NCI-H526 treated with DMSO at 0.1 percent for 48 hours (cell line): ENCODE results near the gene MRPS7.
A peak's percentile ranks its signal among the peaks of the same experiment; 100 is the strongest.

Experiments
- DNase-seq: peaks from one replicate; lab custom pipeline; 2025; lab: John Stamatoyannopoulos, UW

MRPS7 gene

DNA sequence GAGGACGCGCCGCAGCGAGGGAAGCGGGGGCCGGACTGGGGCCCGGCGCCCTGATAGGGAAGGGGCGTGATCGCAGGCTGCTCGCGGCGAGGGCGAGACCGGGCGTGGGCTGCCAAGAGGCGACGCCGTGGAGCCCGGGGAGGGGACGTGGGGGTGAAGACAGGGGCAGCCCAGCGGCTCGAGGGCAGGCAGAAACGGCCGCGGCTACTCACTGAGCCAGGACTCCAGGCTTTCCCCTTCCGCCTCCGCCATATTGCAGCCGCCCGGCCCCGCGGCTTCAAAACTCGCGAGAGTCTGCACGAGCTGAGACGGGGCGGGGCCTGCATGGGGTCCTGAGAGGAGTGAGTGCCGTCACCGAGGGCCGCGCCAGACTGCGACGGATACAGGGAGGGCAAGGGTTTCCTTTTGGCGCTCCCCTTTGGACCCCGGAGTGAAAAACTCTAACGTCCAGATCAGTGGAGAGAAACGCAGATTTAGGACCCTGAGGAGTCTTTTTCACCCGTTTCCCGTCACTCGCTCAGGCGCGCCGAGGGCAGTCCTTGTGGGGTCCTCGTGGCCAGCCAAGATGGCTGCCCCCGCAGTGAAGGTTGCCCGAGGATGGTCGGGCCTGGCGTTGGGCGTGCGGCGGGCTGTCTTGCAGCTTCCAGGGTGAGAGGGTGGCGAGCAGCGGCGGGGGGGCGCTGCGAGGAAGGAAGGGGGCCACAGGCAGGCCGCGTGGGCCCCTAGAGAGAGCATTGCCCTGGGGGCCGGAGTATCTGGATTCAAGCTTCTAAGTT is at the start of gene MRPS7, which contains the start of gene GGA3:
TSS of gene MRPS7 (plus strand) at position 544 of the 776 bp plus-strand sequence. CDS start at position 566, 22 bp downstream.
TSS of gene GGA3 (minus strand) at position 271 of the 776 bp plus-strand sequence. CDS start at position 252, 19 bp downstream.
- peak; percentile 87 for DNase-seq

DNA sequence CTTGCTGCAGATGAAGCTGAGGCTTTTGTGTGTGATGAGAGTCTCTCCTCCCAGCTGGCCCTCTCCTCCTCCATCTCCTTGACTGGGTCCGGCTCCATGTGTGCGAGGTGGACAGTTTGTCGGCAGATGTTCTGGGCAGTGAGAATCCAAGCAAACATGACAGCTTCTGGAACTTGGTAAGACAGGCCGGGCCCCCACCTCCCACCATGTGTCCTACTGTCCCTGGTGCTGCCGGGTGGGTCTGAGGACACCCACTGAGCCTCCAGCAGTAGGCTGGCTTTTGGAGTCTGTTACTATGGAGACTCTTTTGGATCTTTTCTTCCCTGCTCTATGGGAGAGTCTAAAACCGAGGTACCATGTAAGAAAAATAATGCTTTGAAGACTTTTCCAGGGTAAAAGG is 43.5 kb upstream of the MRPS7 start:
- no peak for DNase-seq

DNA sequence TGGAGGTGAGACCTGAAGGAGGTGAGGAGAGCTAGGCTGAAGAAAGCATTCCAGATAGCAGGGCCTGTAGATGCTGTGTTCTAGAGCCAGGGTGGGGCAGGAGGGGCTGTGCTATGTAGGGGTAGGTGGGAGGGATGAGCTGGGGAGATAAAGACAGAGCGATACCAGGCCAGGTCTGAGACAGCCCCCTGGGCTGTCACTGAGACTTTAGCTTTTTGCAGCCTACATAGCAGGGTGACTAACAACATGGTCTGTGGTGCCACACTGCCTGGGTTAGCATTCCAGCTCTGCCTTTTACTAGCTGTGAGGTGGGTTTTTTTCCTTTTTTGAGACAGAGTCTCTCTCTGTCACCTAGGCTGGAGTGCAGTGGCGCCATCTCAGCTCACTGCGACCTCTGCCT is 41.9 kb upstream of the MRPS7 start:
- no peak for DNase-seq

DNA sequence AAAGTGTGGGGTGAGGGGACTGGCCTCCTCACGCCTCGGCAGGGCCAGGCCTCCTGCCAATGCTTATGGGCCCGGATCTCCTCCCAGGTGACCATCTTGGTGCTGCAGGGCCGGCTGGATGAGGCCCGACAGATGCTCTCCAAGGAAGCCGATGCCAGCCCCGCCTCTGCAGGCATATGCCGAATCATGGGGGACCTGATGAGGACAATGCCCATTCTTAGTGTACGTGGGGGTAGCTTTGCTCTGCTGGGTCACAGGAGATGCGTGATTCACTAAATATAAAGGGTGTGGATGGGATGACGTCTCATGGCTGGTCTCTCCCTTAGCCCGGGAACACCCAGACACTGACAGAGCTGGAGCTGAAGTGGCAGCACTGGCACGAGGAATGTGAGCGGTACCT is 36.7 kb upstream of the MRPS7 start:
- DNase-seq, result no peak

DNA sequence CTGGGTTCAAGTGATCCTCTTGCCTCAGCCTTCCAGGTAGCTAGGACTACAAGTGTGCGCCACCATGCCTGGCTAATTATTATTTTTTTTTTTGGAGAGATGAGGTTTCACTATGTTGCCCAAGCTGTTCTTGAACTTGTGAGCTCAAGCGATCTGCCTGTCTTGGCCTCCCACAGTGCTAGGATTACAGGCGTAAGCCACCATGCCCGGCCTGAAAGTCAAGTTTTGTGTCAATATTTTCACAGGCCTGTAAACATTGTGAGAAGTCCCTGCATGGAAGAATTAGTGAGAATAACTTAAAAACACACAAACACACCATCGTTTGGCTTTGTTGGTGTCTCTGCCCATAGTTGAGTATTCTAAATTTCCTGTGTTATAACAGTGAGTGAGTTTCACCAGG is 34.0 kb upstream of the MRPS7 start:
- no peak for DNase-seq

DNA sequence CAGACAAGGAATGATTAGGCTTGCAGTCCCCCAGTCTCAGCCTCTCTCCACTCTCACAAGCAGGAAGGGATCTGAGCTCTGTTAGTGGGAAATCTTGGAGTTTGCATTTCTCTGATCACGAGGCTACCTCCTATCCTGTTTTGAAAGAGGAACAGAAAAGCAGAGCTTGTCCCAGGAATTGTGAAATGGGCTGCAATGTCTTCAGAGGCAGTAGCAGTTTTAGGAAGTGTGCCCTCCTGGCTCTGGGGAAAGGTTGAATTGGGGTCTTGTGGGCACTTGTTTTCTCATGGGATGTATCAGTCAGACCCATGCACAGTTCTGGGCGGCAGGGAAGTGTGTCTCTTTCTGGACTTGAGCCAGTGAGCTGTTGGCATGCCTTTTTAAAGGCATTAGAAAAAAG is 33.4 kb upstream of the MRPS7 start:
- DNase-seq, result no peak

DNA sequence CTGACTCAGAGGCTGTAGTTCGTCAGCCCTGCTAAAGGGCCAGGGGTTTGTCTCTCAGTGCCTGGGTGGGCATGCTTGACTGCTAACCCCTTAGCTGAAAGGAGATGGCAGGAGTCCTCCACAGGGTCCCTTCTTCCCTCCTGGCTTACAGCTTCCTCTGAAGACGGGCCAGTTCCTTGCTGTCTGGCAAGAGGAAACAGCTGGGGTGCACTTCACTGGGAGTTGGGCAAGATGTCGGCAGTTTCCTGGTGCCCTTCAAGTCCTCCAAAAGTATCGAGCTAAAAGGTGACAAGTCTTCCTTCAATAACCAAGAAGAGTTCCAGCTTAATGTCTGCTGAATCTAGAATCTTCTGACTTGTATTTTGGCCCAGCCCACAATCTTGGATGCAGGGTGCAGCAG is 32.8 kb upstream of the MRPS7 start:
- no peak for DNase-seq

DNA sequence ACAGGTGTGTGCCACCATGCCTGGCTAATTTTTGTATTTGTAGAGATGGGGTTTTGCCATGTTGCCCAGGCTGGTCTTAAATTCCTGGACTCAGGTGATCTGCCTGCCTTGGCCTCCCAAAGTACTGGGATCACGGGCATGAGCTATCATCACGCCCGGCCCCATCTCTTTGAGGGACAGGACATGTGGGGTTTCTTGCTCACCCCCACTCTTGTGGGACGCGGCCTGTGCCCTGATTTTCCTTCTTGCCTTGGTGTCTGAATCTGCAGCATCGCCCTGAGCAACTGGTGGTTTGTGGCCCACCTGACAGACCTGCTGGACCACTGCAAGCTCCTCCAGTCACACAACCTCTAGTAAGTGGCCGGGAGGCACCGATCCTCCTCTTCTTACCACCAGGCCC is 30.6 kb upstream of the MRPS7 start:
- DNase-seq, result no peak

DNA sequence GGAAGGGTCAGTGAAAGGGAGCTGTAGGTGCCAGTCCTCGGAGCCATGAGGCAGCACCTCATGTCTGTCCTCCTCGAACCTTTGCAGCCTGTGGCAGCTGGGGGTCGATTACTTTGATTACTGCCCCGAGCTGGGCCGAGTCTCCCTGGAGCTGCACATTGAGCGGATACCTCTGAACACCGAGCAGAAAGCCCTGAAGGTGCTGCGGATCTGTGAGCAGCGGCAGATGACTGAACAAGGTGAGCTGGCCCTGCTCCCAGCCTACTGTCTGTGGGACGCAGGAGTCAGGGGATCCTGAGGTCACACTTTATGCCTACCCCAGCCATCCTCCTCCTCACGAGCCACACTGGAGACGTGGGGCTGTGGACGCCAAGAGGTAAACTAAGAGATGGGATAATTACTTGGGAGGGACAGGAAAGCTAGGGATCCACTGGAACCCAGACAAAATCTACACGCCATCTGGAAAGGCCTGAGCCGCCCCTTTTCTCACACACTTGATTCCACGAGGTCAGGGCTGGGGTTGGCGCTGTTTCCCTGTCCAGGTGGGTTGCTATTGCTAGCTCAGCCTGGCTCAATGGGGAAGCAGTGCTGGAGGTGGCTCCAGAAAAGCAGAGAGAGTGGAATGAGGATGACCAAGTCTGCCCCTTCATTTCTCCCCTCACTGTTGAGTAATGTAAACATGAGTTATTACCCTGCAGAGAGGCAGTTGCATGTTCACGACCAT is 29.8 kb upstream of the MRPS7 start:
- DNase-seq, result no peak

DNA sequence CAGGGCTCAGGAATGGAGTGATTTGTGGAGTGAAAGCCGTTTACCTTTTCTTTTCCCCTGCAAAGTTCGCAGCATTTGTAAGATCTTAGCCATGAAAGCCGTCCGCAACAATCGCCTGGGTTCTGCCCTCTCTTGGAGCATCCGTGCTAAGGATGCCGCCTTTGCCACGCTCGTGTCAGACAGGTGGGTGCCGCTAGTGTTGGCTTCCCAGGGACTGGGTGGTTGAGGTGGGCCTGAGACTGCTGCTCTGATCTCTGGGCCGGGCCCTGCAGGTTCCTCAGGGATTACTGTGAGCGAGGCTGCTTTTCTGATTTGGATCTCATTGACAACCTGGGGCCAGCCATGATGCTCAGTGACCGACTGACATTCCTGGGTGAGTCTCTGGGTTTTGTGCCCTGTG is 28.9 kb upstream of the MRPS7 start:
- DNase-seq, result no peak

DNA sequence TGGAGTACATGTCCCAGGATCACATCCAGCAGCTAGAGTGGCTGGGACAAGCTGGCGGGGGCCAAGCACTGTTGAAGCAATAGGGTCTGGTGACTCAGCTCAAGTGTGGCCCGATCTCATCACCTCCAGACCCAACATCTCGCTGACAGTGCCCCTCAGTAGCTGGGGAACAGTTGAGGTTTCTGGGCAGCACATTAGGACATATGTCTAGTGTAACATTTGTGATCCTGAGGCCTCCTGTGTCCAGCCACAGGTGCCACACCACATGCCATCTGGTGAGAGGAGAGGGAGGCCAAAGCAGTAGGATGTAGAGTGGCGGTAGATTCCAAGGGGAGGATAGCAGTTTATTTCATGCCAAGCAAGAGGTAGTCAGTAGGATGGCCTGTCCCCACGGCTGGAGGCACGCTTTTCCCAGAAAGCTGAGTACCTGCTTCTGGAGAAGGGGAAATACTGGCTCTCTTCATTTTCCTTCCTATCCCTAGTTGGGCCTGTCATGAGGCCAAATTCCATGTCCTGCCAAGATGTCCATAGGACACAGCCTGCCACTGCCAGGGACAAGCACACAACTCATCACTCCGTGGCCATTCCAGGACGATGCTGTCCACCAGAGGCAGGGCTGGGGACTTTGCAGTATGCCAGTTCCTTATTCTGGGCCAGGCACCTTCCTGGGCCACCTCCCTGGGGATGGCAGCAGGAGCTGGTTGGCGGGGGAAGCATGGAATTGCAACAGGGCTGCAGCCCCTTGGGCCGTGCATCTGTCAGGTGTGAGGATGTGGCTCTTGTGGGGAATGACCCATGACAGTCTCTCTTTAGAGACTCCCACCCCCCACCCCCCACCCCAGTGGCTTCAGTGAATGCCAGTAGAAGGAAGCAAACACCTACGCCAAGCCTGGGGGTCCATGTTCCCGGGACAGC is 24.3 kb upstream of the MRPS7 start:
- DNase-seq, result no peak

DNA sequence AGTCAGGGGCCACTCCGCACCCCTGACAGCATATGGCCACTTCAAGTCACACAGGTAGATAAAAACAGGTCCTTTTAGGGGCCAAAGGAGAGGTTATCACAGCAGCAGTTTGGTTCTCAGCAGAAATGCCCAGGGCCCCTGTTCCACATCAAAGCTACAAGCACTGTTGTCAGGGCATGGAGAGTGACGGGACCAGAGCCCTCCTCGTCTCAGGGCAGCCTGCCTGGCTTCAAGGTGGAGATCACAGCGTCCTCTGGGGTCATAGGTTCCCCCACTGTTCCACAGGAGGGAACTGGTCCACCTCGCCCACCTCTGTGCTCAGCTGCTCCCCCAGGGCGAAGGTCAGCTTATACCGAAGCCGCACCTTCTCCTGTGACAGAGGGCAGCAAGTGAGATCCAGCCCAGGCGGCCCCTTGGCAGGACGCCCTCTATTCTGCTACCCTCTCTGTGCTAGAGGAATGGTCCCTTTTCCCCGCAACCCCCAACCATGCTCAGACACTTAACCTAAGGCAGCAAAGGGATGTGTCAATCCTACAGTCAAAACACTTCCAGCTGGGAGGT is 23.6 kb upstream of the MRPS7 start:
- no peak for DNase-seq

DNA sequence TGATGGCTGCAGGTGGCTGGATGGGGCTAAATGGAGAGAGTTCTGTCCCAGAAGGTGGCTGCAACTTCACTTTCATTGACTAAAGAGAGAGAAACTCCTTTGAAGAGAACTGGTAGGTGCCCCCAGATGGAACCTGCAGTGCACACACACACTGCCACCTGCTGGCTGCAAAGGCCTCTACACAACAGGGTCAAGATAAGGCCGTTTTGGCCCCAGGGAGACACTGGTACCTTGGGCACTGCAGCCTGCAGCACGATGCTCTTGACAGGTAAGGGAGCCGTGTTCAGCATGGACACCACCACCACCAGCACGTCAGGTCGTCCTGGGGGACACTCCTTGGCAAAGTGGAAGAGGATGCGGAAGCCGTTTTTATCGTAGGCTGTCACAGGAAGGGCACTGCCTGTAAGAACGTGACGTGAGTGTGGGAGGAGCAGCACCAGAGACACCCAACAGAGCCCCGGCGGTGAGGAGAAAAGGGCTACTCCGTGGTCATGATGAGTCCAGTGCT is 22.9 kb upstream of the MRPS7 start:
- DNase-seq, result peak; percentile 53

DNA sequence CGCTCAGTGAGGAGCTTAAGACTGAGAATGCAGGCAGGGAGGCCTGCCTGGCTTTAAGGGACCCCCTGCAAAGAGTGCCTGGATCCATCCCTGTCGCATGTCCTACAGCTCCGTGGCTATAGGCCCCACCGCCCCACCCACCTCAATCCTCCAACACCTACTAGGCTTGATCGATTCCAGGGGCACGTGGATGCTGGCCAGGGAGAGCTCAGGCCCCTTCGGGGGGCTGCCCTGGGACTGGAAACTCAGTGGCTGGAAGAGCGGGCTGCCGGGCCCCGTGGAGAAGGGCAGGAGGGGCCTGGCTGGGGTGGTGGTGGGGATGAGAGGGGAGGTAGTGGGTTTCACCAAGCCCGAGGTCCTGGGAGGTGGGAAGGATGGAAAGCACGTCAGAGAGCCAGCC is 22.5 kb upstream of the MRPS7 start:
- no peak for DNase-seq

DNA sequence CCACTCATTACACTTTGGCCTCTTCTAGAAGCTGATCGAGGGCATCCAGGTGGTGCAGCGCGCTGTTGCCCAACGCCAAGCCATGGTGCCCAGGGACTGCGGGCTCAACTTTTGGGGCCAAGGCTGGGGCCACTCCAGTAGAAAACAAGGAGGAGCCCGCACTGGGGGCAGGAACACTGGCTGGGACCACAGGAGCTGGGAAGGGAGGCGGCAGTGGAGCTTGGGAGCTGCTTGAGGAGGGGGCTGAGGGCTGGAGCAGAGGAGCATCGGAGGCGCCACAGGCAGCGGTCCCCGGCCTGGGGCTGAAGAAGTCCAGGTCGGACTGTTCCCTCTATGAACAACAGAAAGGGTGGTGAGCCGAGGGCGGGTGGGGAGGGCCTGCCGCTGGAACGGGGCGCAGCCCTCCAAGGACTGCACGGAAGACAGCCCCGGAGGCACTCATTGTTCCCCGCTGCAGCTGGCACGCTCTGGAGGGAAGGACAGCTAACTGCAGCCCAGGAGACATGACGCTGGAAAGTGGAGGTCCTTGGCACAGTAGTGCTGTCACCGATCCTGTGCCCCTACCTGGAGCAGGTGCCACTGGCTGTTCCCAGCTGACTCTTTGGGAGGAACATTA is 21.8 kb upstream of the MRPS7 start:
- no peak for DNase-seq

DNA sequence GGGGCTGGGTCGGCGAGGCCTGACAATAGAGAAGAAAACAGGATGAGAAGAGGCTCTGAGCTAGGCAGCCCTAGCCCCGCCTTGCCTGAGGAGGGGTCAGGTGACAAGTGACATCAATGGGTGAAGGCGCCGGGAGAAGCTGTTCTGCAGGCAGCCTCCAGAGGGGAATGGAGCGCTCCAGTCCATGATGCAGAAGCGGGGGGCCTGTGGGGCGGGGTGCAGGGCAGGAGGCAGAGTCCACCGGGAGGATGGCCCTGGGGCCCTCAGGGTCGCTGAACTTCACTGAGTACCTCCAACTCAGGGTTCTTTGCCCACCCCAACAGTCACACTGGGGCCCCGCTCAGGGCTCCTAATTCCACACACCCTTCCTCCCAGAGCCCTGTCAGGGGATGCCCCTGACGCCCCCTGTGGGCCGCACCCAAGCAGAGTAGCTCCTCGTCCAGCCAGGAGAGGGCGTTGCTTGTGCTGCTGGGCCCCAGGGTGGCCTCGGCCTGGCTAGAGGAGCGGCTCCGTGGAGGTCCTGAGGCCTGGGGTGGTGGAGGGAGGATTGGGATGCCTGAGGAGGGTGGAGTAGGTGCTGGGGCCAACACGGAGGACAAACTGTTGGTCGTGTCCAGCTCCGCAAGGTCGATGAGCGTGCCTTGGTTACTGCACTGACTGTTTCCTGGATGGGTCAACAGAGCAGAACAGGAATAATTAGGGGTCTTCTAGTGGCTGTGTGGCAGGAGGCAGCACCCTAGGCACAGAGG is 21.1 kb upstream of the MRPS7 start:
- DNase-seq, result peak; percentile 26

DNA sequence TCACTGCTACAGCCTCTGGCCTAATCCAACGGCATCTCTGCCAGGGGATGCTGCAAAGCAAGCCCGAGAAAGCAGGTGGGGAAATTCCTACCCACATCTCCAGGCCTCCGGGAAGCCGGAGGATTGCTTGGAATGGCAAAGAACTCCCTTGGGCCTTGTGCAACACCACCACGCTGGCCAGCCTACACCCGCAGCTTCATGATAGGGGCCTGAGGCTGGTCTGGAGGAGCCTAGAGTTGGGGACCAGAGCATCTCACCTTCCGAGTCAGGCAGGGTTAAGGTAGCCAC is 20.6 kb upstream of the MRPS7 start:
- no peak for DNase-seq

DNA sequence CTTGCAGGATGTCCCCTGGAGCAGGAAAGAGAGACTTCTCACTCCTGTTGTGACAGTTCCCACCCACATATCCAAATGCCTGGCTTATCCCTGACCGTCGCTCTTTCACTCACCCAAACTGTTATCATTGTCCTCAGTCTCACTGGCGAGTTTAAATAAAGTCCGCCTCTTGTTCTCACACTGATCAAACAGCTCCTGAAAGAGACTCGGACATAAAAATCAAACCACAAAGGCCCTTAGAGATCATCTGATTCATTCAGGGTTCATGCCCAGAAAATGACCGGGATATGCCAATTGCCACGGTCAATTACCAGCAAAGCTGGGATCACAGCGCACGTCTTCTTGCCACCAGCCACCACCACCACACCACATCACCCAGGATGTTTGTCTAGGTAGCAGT is 20.2 kb upstream of the MRPS7 start:
- no peak for DNase-seq

DNA sequence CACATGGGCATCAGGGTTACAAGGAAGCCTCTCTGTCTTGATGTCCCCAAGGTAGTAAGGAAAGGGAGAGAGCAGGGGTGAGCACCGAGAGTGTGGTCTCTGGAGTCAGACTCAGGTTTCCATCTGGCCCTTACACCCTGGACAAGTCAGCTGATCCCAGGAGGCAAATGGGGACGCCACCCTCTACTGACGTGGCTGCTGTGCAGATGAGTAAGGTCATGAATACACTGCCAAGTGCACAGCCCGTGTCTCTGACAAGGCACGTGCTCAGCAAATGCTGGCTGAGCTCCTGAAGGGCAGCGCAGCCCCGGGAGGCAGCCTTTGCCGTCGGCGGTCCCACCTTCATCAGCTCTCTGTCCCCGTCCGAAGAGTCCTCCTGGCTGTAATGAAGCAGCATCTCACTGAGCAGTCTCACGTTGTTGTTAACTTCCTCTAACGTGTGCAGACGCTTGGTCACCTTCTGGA is 19.7 kb upstream of the MRPS7 start:
- no peak for DNase-seq

DNA sequence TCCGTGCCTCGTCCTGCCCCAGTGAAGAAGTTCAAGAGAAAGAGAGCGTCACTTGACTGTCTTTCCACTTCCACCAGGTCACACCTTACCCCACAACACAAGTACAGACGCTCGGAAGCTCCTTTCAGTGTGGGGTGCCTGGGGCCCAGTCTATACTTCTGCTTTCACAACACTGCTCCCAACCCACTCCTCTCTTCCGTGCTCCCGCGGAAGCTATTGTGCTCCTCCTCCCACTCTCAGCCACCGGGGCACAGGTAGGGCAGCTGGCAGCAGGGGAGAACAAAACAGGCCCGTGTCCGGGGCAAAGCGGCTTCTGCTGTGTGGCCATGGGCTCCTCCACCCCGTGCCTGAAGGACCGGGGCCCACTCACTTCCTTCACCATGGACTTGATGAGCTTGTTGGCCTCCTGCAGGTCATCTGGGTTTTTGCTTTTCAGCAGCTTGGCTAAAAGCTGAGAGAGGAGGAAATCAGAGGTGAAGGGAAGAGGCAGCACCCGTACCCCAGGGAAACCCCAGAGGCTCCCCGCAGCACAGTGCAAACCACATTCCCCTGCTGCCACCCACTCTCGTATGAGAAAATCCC is 19.1 kb upstream of the MRPS7 start:
- no peak for DNase-seq
